PC-9 (cell line): Measurements from ENCODE around the gene AQP2. TPM values are rescaled to one million over a fixed set of nuclear protein-coding genes. Genes with fewer than 3 reads are reported as not detected.

Source experiments
- BruUV-seq: library from RNA; stranded (reverse); fragments of 400-500 nt; replicated peaks from 2 replicates; lab custom pipeline; 2021; lab: Mats Ljungman, UMichigan
- CTCF ChIA-PET: fragments of 300-600 bp; sonication (Branson Sonifier 250); formaldehyde crosslinking; loops from one replicate; lab custom pipeline; 2022; ENCODE audit warnings: antibody characterized with exemption; lab: Charles Lee
- POLR2A ChIA-PET: fragments of 300-600 bp; sonication (Branson Sonifier 250); formaldehyde crosslinking; loops from one replicate; lab custom pipeline; 2022; ENCODE audit warnings: antibody characterized with exemption; ENCODE audit not compliant: unreplicated experiment; lab: Charles Lee
- DNase-seq, 2 experiments: peaks; one replicate each; pipeline versions ENCODE4 v3.0.0 to v3.0.0-alpha.2; 2015 to 2022; ENCODE audit warnings: mixed read lengths in 1 of 2
- H2AFZ ChIP-seq: fragments of 200-600 bp; sonication (generic); 2 replicates; pipeline ENCODE4 v1.8.1; 2017; ENCODE audit warnings: antibody characterized with exemption
- H3F3A ChIP-seq: fragments of 200-600 bp; sonication (generic); 2 replicates; pipeline ENCODE4 v1.8.1; 2017; ENCODE audit warnings: antibody characterized with exemption, mild to moderate bottlenecking, low read depth; ENCODE audit not compliant: insufficient read depth
- H3K27ac ChIP-seq: fragments of 200-600 bp; sonication (generic); 2 replicates; pipeline ENCODE4 v1.6.1; 2016; ENCODE audit warnings: mixed run types
- H3K27me3 ChIP-seq: fragments of 200-600 bp; sonication (generic); 2 replicates; pipeline ENCODE4 v1.6.1; 2016; ENCODE audit warnings: low read depth, mixed run types; ENCODE audit not compliant: insufficient read depth
- H3K36me3 ChIP-seq: fragments of 200-600 bp; sonication (generic); 2 replicates; pipeline ENCODE4 v1.6.1; 2016; ENCODE audit warnings: low read depth, mixed run types
- H3K4me1 ChIP-seq: fragments of 200-600 bp; sonication (generic); replicated peaks from 2 replicates; pipeline ENCODE4 v1.6.1; 2016; ENCODE audit warnings: mixed run types; ENCODE audit not compliant: insufficient read depth
- H3K4me2 ChIP-seq: fragments of 200-600 bp; sonication (generic); 2 replicates; pipeline ENCODE4 v1.6.1; 2017; ENCODE audit warnings: mixed run types
- H3K4me3 ChIP-seq: fragments of 200-600 bp; sonication (generic); 2 replicates; pipeline ENCODE4 v1.6.1; 2016; ENCODE audit warnings: mixed run types
- H3K79me2 ChIP-seq: fragments of 200-600 bp; sonication (generic); 2 replicates; pipeline ENCODE4 v1.6.1; 2017; ENCODE audit warnings: low read depth, mixed run types
- H3K9me2 ChIP-seq: fragments of 200-600 bp; sonication (generic); 2 replicates; pipeline ENCODE4 v1.8.1; 2017; ENCODE audit warnings: mild to moderate bottlenecking; ENCODE audit not compliant: insufficient read depth
- H3K9me3 ChIP-seq: fragments of 200-600 bp; sonication (generic); 2 replicates; pipeline ENCODE4 v1.8.1; 2016; ENCODE audit warnings: low read depth; ENCODE audit not compliant: insufficient read depth
- H4K20me1 ChIP-seq: fragments of 200-600 bp; sonication (generic); 2 replicates; pipeline ENCODE4 v1.8.1; 2017; ENCODE audit not compliant: insufficient read depth
- EZH2 ChIP-seq: fragments of 200-600 bp; sonication (generic); IDR thresholded peaks from 2 replicates; pipeline ENCODE4 v1.8.0; 2017; ENCODE audit warnings: antibody characterized with exemption, low read depth
- intact Hi-C: fragments of 100-400 bp; cut with micrococcal nuclease; formaldehyde crosslinking; loops from one replicate; pipeline ENCODE4 v1.10.0; 2022; ENCODE audit not compliant: unreplicated experiment
- total RNA-seq: library from RNA; stranded (reverse); gene quantifications from 2 replicates; pipeline ENCODE4 v1.2.3, GENCODE V29; 2021
- TF ChIP-seq, protein P1 (sequence below): fragments of 200-600 bp; sonication (generic); conservative IDR thresholded peaks from 2 replicates; pipeline ENCODE4 v1.6.1; 2017; ENCODE audit warnings: mixed run types, antibody characterized with exemption, mild to moderate bottlenecking, moderate library complexity

Gene AQP2
- total RNA-seq, 1 experiment from 2014 or later = not detected

DNA sequence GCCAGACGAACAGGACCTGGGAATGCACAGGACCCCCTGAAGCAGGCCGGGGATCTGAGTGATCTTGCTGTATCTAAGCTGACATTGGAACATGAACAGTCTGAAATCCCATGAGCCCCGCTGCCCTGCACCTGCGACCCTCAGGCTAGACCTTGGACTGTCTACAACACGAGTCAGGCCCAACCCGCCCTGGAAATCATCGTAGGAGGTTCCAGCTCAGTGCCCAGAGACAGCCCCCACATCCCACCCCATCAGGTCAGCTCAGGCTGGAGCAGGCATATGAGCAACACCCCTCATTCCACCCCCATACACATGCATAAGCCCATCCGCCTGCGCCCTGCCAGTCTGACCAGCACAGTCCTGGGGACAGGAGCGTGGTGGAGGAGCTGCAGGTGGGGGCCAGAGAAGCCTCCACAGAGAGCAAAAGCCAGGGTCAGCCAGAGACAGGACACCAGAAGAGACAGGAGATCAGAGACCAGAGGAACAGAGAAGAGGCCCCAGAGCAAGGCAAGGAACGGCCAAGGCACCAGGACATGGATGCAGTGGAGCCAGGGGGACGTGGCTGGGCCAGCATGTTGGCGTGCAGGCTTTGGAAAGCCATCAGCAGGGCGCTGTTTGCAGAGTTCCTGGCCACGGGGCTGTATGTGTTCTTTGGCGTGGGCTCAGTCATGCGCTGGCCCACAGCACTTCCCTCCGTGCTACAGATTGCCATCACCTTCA, 22.3 kb downstream of the AQP2 start, which contains the start of gene AQP6:
TSS of gene AQP6 (plus strand) at position 307 of the 720 bp plus-strand sequence. CDS start at position 534, 227 bp downstream.
- no peaks in the 10 kb centered on the region for H3K4me1 ChIP-seq
- H2AFZ ChIP-seq = no peak within 1 kb of the TSS
- no peak for DNase-seq
- H3K4me2 ChIP-seq = no peak within 1 kb of the TSS
- H3K27me3 ChIP-seq = peaks cover 23% of the 10 kb centered on the region
- POLR2A ChIA-PET = no interaction called here
- H4K20me1 ChIP-seq = no peaks in the 10 kb centered on the region
- no peaks in the 10 kb centered on the region for H3K36me3 ChIP-seq
- no peak within 1 kb of the TSS for H3K4me3 ChIP-seq
- 0 out of 2 replicates have a peak, but pooled peaks cover 5% of the 10 kb centered on the region for H3F3A ChIP-seq
- no peaks in the 10 kb centered on the region for H3K9me2 ChIP-seq
- H3K79me2 ChIP-seq = no peaks in the 10 kb centered on the region
- TF ChIP-seq, protein P1, sequence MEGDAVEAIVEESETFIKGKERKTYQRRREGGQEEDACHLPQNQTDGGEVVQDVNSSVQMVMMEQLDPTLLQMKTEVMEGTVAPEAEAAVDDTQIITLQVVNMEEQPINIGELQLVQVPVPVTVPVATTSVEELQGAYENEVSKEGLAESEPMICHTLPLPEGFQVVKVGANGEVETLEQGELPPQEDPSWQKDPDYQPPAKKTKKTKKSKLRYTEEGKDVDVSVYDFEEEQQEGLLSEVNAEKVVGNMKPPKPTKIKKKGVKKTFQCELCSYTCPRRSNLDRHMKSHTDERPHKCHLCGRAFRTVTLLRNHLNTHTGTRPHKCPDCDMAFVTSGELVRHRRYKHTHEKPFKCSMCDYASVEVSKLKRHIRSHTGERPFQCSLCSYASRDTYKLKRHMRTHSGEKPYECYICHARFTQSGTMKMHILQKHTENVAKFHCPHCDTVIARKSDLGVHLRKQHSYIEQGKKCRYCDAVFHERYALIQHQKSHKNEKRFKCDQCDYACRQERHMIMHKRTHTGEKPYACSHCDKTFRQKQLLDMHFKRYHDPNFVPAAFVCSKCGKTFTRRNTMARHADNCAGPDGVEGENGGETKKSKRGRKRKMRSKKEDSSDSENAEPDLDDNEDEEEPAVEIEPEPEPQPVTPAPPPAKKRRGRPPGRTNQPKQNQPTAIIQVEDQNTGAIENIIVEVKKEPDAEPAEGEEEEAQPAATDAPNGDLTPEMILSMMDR = no peak
- no peak for TF ChIP-seq EZH2
- CTCF ChIA-PET = no interaction called here
- no peaks in the 10 kb centered on the region for H3K9me3 ChIP-seq
- H3K27ac ChIP-seq = no peak within 1 kb of the TSS
- intact Hi-C loops = no loop called here
- BruUV-seq = no TSS peak

DNA sequence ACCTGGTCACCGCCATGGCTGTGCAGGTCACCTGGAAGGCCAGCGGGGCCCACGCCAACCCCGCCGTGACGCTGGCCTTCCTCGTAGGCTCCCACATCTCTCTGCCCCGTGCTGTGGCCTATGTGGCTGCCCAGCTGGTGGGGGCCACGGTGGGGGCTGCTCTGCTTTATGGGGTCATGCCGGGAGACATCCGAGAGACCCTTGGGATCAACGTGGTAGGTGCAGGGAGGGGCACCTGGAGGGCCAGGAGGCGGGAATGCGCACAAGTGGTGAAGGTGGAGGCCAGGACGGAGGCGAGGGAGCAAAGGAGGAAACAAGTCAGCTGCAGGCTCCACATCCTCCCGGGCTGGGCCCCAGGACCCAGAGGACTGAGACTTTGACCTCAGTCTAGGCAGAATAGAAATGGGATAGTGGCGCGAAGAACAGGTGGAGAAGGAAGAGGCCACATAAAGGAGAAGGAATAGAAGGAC, 22.9 kb downstream of the AQP2 start:
- H3K4me2 ChIP-seq = no peak overlapping the region
- H3K9me2 ChIP-seq = no peaks in the 10 kb centered on the region
- no peaks in the 10 kb centered on the region for H3K9me3 ChIP-seq
- 0 out of 2 replicates have a peak, but pooled peaks cover 5% of the 10 kb centered on the region for H3F3A ChIP-seq
- intact Hi-C loops = no loop called here
- ChIA-PET CTCF (no interaction called here), POLR2A (no interaction called here)
- no peaks in the 10 kb centered on the region for H3K4me1 ChIP-seq
- no peak overlapping the region for H2AFZ ChIP-seq
- BruUV-seq = no TSS peak
- H4K20me1 ChIP-seq = no peaks in the 10 kb centered on the region
- DNase-seq = no peak
- TF ChIP-seq EZH2 = no peak
- TF ChIP-seq, protein P1 = no peak
- H3K79me2 ChIP-seq = no peaks in the 10 kb centered on the region
- no peak overlapping the region for H3K4me3 ChIP-seq
- H3K27ac ChIP-seq = no peak overlapping the region
- H3K27me3 ChIP-seq = peaks cover 20% of the 10 kb centered on the region
- no peaks in the 10 kb centered on the region for H3K36me3 ChIP-seq

DNA sequence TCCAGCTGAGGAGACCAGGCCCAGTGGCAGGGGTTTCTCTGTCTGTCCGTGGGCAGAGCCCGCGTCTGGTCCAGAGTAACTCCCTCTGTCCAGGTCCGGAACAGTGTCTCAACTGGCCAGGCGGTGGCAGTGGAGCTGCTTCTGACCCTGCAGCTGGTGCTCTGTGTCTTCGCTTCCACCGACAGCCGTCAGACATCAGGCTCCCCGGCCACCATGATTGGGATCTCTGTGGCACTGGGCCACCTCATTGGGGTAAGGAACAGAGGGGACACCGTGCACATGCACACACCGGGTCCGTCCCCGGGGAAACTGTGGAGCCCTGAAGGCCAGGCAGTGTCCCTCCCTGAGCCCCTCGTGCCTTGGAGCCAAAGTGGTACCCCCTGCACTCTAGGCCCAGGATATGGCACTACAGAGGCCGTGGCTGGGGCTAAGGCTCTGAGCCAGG, 23.7 kb downstream of the AQP2 start:
- H3K9me3 ChIP-seq = no peaks in the 10 kb centered on the region
- H4K20me1 ChIP-seq = no peaks in the 10 kb centered on the region
- no peak for TF ChIP-seq EZH2
- TF ChIP-seq, protein P1 = no peak
- DNase-seq = no peak
- H3K4me3 ChIP-seq = no peak overlapping the region
- H3K4me1 ChIP-seq = no peaks in the 10 kb centered on the region
- H3K9me2 ChIP-seq = no peaks in the 10 kb centered on the region
- 0 out of 2 replicates have a peak, but pooled peaks cover 5% of the 10 kb centered on the region for H3F3A ChIP-seq
- no peak overlapping the region for H3K4me2 ChIP-seq
- no peak overlapping the region for H3K27ac ChIP-seq
- no peaks in the 10 kb centered on the region for H3K36me3 ChIP-seq
- ChIA-PET POLR2A (no interaction called here), CTCF (no interaction called here)
- H2AFZ ChIP-seq = no peak overlapping the region
- BruUV-seq = no TSS peak
- H3K27me3 ChIP-seq = peaks cover 12% of the 10 kb centered on the region
- H3K79me2 ChIP-seq = no peaks in the 10 kb centered on the region
- intact Hi-C loops = no loop called here
